HG03045 (cell line): ENCODE measurements around the gene SPSB1.
"Not testable (repeated sequence)": the region's sequence is repeated elsewhere in the genome, so short reads cannot be mapped to it uniquely, and the experiment has no call there.

Experiments
- ATAC-seq: cut with Tn5 transposase; IDR thresholded peaks from one replicate; pipeline ENCODE4 v1.9.1; 2021; ENCODE audit warnings: mild to moderate bottlenecking, moderate library complexity; ENCODE audit not compliant: unreplicated experiment

SPSB1 gene

GRCh38 chr1:9299571-9300541 lies 7.2 kb downstream of the SPSB1 start:
- ATAC-seq: not testable (repeated sequence)

- ATAC-seq: no peak
Measured at GRCh38 chr1:9300573-9300972, 7.9 kb downstream of the SPSB1 start.

GRCh38 chr1:9302745-9303524 lies 10.2 kb downstream of the SPSB1 start:
- ATAC-seq: no peak

- ATAC-seq: no peak
Measured at GRCh38 chr1:9303916-9304315, 11.2 kb downstream of the SPSB1 start.

GRCh38 chr1:9305216-9305615 lies 12.5 kb downstream of the SPSB1 start:
- ATAC-seq: no peak

DNA sequence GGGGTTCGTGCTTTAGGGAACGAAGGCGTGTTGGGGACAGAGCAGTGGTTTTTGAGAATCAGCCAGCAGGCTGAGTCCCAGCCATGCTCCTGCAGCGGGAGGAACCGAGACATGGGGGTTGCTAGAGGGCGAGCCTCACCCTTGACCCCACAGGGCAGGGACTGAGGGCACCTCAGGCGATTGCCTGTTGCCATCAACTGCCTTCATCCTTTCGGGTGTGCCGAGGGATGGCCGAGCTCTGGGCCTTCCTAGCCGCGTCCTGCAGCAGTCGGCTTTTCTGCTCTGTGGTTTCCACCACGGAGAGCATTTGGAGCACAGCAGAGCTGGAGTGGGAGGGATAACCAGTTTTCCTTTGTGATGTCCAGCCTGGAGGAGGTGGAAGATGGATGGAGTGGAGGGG lies 13.3 kb downstream of the SPSB1 start:
- ATAC-seq: no peak

DNA sequence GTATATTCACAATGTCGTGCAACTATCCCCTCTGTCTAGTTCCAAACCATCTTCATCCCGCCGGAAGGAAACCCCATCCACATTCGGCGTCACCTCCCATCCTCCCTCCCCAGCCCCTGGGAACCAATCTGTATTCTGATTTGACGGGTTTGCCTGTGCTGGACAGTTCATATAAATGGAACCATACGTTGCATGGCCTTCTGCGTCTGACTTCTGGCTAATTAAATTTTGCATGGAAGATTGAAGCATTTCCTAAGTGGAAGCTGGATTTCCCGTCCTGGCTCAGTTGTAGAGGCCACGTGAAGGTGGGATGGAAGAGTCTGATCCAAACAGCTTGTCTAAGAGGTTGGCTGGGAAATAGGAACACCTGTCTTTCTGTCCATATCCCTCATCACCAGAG lies 14.6 kb downstream of the SPSB1 start:
- ATAC-seq: no peak

- ATAC-seq: no peak
Measured at GRCh38 chr1:9308236-9308785, 15.6 kb downstream of the SPSB1 start.

- no peak for ATAC-seq
Measured at GRCh38 chr1:9309080-9309479, 16.4 kb downstream of the SPSB1 start.

GRCh38 chr1:9309991-9310390 lies 17.3 kb downstream of the SPSB1 start:
- ATAC-seq: no peak

- ATAC-seq: no peak
Measured at GRCh38 chr1:9311029-9311428, 18.3 kb downstream of the SPSB1 start.

DNA sequence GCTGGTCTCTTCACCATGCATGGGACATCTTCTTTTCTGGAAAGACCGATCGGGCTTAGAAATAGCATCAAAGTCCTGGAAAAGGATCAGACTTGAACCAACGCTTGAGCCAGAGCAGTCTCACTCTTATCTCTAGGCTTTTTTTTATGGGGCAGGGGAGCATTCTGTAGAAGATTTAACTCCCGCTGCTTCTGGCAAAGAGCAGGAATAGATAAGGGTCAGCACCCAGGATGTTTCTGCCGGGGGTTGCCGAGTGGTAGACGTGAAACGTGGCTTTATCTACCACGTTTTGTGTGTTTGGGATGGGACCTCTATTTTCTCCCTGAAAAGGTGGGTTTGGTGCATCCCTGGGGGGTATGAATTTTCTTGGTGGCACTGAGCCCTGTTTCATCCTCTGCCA lies 18.8 kb downstream of the SPSB1 start:
- ATAC-seq: no peak

DNA sequence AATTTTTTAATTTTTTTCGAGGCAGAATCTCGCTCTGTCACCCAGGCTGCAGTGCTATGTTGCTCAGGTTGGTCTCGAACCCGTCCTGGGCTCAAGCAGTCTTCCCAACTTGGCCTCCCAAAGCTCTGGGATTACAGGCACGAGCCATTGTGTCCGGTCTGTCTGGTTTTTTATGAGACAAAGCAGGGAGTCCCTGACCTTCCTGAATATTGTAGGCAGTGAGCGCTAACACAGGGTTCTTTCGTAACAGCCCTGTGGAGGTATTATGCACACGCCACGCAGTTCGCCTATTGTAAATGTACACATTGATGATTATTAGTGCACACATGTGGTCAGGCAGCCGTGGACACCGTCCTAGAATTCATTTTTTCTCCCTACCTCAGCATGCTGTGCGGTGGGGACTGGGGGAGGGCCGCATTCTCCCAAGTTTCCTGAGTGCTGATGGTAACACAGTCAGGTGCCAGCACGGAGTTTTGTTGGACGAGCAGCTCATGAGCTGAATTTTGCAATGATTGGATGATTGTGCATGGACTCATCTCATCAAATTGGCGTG lies 19.6 kb downstream of the SPSB1 start:
- no peak for ATAC-seq

DNA sequence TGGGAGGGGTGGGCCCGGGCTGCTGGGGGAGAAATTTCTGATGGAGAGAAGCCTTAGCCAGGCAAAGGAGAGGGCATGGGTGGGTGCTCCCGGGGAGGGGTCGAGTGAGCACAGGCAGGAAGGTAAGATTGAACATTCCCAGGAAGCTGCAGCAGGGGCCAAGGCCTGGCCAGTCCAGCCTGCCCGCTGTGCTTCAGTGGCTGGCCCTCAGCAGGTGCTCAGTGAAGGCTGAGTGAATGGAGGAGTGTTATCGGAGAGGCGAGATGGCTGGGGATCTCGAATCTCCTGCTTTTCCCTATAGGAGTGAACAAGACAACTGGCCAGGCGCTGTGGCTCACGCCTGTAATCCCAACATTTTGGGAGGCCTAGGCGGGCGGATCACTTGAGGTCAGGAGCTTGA lies 20.9 kb downstream of the SPSB1 start:
- ATAC-seq: no peak

DNA sequence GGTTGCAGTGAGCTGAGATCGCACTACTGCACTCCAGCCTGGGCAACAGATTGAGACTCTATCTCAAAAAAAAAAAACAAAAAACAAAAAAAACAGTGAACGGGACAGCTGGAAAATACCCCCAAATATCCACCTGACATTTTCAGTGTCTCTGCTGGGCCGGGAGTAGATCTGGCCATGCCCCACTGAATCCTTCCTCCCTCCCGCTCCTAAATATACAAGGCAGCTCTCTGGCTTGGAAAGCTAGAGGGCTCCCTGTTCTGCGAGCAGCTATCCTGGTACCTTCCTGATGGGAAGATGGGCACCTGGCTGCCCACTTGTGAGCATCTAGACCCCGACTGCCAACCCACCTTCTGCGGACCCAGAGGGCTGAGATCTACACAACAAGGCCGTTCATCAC lies 21.4 kb downstream of the SPSB1 start:
- no peak for ATAC-seq

GRCh38 chr1:9314711-9315379 lies 22.2 kb downstream of the SPSB1 start:
- ATAC-seq: no peak

- ATAC-seq: no peak
Measured at GRCh38 chr1:9315411-9316079, 22.9 kb downstream of the SPSB1 start.

- ATAC-seq: no peak
Measured at GRCh38 chr1:9316080-9316444, 23.4 kb downstream of the SPSB1 start.

- no peak for ATAC-seq
Measured at GRCh38 chr1:9316512-9316911, 23.8 kb downstream of the SPSB1 start.

DNA sequence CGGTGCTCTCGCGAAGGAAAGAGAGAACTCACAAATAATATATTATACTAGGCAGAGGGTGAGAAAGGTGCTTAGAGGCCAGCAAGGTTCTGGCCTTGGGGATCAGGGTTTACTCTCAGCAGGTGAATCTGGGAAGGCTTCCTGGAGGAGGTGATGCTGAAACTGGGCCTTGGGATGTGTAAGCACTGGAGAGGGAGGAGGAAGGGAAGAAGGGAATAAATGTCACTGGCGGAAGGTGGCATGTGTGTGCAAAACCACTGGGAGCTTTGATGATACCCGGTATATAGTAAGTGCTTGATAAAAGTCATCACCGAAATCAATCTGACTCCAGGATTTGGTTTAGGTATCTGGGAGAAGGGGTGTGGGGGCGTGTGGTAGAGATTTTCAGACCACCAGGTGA lies 24.4 kb downstream of the SPSB1 start:
- no peak for ATAC-seq
